HG02642 (cell line): ENCODE measurements around the gene ANKRD22.

ENCODE experiments used
- ATAC-seq: cut with Tn5 transposase; IDR thresholded peaks from one replicate; pipeline ENCODE4 v1.9.1; 2021; ENCODE audit warnings: mild to moderate bottlenecking; ENCODE audit not compliant: unreplicated experiment, poor library complexity

ANKRD22 gene

GRCh38 chr10:88879534-88880281 lies 28.1 kb upstream of the ANKRD22 start, which contains the start of gene STAMBPL1:
STAMBPL1 (plus strand) TSS chr10:88880245; CDS start chr10:88901709, 21,464 bp downstream.
- peak; percentile 59 for ATAC-seq

GRCh38 chr10:88877298-88877697 lies 25.7 kb upstream of the ANKRD22 start:
- no peak for ATAC-seq

- ATAC-seq: no peak
These were observed 23.4 kb upstream of the ANKRD22 start for GRCh38 chr10:88875081-88875480.

GRCh38 chr10:88874281-88874680 lies 22.6 kb upstream of the ANKRD22 start:
- ATAC-seq: no peak

- ATAC-seq: no peak
These were observed 22.1 kb upstream of the ANKRD22 start for GRCh38 chr10:88873757-88874156.

- ATAC-seq: no peak
These were observed 18.4 kb upstream of the ANKRD22 start for GRCh38 chr10:88870089-88870488.

GRCh38 chr10:88866454-88866853 lies 14.8 kb upstream of the ANKRD22 start:
- ATAC-seq: no peak

GRCh38 chr10:88865281-88865876 lies 13.7 kb upstream of the ANKRD22 start:
- ATAC-seq: no peak

- no peak for ATAC-seq
These were observed 9.4 kb upstream of the ANKRD22 start for GRCh38 chr10:88861036-88861435.

- ATAC-seq: no peak
These were observed 6.8 kb upstream of the ANKRD22 start for GRCh38 chr10:88858491-88858890.

GRCh38 chr10:88857831-88858230 lies 6.2 kb upstream of the ANKRD22 start:
- ATAC-seq: no peak

- ATAC-seq: no peak
These were observed 3.0 kb upstream of the ANKRD22 start for GRCh38 chr10:88854684-88855083.

GRCh38 chr10:88853155-88853881 lies 1.7 kb upstream of the ANKRD22 start:
- no peak for ATAC-seq

GRCh38 chr10:88852327-88852726 lies 683 bp upstream of the ANKRD22 start:
- no peak for ATAC-seq

GRCh38 chr10:88850712-88851111 lies 932 bp downstream of the ANKRD22 start:
- no peak for ATAC-seq

- ATAC-seq: no peak
These were observed 2.4 kb downstream of the ANKRD22 start for GRCh38 chr10:88849234-88849633.

GRCh38 chr10:88848499-88848898 lies 3.1 kb downstream of the ANKRD22 start:
- no peak for ATAC-seq

- no peak for ATAC-seq
These were observed 8.5 kb downstream of the ANKRD22 start for GRCh38 chr10:88843171-88843570.

- no peak for ATAC-seq
These were observed 10.1 kb downstream of the ANKRD22 start for GRCh38 chr10:88841316-88842111.

- ATAC-seq: no peak
These were observed 10.8 kb downstream of the ANKRD22 start for GRCh38 chr10:88840881-88841280.
